ENCODE results near the gene CAPRIN1.

DNA sequence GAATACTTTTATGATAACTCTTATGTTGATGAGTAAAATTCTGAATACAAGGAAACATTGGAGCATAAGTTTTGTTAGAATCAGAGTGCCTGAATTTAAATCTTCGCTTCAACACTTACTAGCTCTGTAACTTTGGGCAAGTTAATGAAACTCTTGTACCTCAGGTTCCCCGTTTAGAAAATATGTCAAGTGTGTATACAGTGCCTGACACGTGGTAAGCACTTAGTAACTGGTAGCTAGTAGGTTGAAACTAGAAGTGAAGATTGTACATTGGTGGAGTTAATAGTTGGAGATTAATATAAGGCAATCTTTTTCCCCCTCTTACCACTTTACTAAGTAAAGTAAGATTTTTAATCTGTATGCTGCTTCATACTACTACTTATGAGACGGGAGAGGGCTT is 29.1 kb downstream of the CAPRIN1 start:
- TF ChIP-seq EZH2 (IDR thresholded peaks at IDR 0.05; ENCODE audit: low read length): no peak
- TF ChIP-seq, protein P1, sequence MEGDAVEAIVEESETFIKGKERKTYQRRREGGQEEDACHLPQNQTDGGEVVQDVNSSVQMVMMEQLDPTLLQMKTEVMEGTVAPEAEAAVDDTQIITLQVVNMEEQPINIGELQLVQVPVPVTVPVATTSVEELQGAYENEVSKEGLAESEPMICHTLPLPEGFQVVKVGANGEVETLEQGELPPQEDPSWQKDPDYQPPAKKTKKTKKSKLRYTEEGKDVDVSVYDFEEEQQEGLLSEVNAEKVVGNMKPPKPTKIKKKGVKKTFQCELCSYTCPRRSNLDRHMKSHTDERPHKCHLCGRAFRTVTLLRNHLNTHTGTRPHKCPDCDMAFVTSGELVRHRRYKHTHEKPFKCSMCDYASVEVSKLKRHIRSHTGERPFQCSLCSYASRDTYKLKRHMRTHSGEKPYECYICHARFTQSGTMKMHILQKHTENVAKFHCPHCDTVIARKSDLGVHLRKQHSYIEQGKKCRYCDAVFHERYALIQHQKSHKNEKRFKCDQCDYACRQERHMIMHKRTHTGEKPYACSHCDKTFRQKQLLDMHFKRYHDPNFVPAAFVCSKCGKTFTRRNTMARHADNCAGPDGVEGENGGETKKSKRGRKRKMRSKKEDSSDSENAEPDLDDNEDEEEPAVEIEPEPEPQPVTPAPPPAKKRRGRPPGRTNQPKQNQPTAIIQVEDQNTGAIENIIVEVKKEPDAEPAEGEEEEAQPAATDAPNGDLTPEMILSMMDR (optimal IDR thresholded peaks at IDR 0.05 in 1 of 3, IDR thresholded peaks at IDR 0.05 in 1 of 3, conservative IDR thresholded peaks at IDR 0.05 in 1 of 3; ENCODE audit: extremely low read depth in 1 of 3, insufficient read depth in 2 of 3, low read length in 3 of 3): no peak
